ENCODE data around the gene RNF212B. TPM values are rescaled to one million over a fixed set of nuclear protein-coding genes. Genes with fewer than 3 reads are reported as not detected.
"Not testable (repeated sequence)": the region's sequence is repeated elsewhere in the genome, so short reads cannot be mapped to it uniquely, and the experiment has no call there.

The RNF212B gene
- not detected for total RNA-seq
- long read RNA-seq = 0 reads

DNA sequence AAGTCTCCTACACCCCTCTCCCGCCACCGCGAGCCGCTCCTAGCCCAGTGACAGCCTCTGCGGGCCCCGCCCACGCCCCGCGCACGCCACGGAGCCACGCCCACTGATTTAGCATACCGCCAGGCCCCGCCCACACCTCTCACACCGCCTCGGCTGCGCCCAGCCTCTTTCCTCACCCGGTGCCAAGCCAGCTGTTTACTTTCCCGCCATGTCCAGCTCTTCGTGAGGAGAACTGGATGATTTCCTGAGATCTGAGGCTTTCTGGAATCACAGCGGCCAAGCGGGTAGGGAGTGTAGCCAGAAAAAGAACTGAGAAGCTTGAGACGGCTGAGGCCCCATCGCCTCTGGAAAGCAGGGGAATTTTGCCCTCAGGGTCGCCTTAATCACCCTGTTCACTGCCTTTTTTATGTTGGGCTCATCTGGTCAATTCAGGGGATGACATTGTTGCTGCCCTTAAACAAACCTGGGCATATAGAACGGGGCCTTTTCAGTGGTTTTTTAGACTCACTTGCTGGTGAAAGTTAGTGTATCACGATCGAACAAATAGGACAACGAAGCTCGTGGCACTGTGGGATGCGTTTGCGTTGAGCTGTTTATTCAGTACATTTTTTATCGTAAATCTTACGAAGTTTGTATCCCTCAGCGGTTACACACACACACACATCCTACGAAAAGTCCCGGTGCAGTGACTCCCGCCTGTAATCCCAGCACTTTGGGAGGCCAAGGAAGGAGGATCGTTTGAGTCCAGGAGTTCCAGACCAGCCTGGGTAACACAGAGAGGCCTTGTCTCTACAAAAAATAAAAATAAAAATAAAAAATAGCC, at the start of gene RNF212B:
Gene RNF212B, plus strand, starts transcription at position 165 of the 823 bp plus-strand sequence. CDS start 2,410 bp downstream, outside the sequence.
- intact Hi-C loops (cut with DNase I) = no loop called here
- peak; percentile 100 for ATAC-seq (ENCODE audit: poor library complexity)
- peak; percentile 96 for DNase-seq

DNA sequence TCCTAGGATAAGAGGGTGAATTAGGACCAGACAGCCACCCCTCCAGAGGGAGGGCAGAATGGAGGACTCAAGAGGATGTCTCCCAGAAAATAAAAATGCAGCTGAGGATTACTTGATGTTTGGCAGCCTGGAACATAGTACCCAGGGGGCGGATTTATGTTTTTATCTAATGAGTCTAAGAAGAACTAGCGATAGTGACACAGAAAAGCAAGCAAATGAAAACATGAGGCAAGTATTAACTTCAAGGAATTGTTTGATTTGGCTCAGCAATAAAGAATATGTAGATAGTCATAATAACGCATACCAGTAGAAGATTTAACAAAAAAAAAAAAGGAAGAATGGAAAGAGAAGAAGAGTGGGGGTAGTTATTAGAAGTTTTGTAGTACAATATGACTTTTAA, 44.3 kb upstream of the RNF212B start:
- intact Hi-C loops (cut with DNase I) = no loop called here
- no peak for DNase-seq
- no peak for ATAC-seq (ENCODE audit: poor library complexity)

DNA sequence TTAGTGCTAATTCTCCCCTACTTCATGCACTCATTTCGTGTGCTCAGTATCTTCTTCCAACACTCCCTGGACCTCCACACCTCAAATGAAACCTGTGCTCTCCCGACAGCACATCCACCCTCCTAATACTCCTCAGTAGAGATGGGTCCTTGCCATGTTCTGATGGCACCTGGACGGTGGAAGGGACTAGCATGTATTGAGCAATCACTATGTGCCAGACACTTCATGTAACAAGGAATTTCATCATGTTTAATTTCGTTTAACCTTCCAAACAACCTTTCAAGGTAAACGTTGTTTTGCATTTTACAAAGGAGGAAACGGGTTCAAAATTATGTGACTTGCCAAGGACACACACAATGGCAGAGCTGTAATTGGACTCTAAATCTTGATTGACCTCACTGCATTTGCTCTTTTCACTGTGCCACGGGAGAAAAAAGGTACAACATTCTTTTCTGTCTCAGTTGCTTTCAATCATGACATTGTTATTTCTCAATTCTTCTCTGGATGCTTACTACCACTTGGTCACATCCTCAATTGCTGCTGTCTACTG, 42.1 kb upstream of the RNF212B start:
- DNase-seq (no peak), ATAC-seq (ENCODE audit: poor library complexity) (no peak)
- intact Hi-C loops (cut with DNase I) = no loop called here

DNA sequence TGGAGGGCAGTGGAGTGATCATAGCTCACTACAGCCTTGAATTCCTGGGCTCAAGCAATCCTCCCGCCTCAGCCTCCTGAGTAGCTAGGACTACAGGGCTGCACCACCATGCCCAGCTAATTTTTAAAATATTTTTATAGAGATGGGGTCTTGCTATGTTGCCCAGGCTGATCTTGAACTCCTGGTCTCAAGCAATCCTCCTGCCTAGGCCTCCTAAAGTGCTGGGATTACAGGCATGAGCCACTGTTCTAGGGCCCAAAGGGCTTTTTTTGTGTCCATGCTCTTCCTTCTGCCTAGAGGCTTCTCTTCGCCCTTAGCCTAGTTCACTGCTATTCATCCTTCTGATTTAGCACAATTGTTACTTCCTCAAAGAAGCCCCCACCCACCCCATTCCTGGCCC, 41.2 kb upstream of the RNF212B start:
- intact Hi-C loops (cut with DNase I); DNase-seq; ATAC-seq (ENCODE audit: poor library complexity): not testable (repeated sequence)

- DNase-seq; intact Hi-C loops (cut with DNase I); ATAC-seq (ENCODE audit: poor library complexity): not testable (repeated sequence)
These were observed 38.6 kb upstream of the RNF212B start for GRCh38 chr14:23199141-23199540.

DNA sequence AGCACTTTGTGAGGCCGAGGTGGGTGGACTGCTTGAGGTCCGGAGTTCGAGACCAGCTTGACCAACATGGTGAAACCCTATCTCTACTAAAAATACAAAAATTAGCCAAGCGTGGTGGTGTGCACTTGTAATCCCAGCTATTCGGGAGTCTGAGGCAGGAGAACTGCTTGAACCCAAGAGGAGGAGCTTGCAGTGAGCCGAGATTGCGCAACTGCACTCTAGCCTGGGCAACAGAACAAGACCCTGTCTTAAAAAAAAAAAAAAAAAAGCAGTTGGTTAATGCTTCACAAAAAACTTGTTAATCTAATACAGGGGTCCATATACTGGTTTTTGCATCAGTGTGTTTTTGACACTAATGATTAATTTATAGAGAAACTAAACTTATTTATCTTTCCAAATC, 35.7 kb upstream of the RNF212B start:
- ATAC-seq (ENCODE audit: poor library complexity) = no peak
- DNase-seq = no peak
- intact Hi-C loops (cut with DNase I) = no loop called here

DNA sequence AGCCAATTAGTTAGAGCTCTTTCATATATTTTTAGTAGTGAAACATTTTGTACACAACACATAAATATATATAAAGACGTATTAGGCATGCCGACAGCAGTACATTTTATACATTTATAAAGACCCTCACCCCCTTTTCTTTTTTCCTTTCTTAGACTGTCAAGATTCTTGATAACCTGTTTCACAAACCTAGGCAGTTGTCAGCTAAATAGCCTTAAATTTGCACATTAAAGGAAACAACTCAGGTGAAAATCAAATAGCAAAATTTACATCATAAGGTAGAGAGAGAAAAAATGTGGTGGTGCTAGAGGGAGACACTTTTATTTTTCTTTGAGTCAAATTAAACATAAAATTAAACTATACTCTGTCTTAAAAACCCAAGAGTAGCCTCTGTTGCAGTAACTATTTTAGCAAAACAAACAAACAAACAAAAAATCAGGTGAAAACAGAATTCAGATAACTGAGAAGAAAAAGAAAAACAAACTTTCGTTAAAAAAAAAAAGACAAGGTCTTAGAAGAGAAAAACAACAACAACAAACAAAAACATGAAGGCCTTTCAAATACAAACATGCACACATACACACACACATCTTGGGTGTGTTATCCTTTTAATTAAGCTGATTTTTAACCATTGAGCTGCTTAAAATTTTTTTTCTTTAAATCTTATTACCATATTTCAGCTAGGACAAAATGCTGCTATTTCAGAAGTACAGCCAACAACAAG, 31.2 kb upstream of the RNF212B start:
- DNase-seq = no peak
- intact Hi-C loops (cut with DNase I) = no loop called here
- no peak for ATAC-seq (ENCODE audit: poor library complexity)

GRCh38 chr14:23207146-23207540, 30.6 kb upstream of the RNF212B start:
- ATAC-seq (ENCODE audit: poor library complexity) (no peak), DNase-seq (no peak)
- intact Hi-C loops (cut with DNase I) = no loop called here

- DNase-seq (no peak), ATAC-seq (ENCODE audit: poor library complexity) (no peak)
- intact Hi-C loops (cut with DNase I) = no loop called here
These were observed 29.4 kb upstream of the RNF212B start for GRCh38 chr14:23208324-23208723.

GRCh38 chr14:23209651-23210423, 27.9 kb upstream of the RNF212B start:
- no peak for ATAC-seq (ENCODE audit: poor library complexity)
- intact Hi-C loops (cut with DNase I) = no loop called here
- no peak for DNase-seq

- DNase-seq (no peak), ATAC-seq (ENCODE audit: poor library complexity) (no peak)
- intact Hi-C loops (cut with DNase I) = no loop called here
These were observed 22.3 kb upstream of the RNF212B start for GRCh38 chr14:23215421-23215820.

DNA sequence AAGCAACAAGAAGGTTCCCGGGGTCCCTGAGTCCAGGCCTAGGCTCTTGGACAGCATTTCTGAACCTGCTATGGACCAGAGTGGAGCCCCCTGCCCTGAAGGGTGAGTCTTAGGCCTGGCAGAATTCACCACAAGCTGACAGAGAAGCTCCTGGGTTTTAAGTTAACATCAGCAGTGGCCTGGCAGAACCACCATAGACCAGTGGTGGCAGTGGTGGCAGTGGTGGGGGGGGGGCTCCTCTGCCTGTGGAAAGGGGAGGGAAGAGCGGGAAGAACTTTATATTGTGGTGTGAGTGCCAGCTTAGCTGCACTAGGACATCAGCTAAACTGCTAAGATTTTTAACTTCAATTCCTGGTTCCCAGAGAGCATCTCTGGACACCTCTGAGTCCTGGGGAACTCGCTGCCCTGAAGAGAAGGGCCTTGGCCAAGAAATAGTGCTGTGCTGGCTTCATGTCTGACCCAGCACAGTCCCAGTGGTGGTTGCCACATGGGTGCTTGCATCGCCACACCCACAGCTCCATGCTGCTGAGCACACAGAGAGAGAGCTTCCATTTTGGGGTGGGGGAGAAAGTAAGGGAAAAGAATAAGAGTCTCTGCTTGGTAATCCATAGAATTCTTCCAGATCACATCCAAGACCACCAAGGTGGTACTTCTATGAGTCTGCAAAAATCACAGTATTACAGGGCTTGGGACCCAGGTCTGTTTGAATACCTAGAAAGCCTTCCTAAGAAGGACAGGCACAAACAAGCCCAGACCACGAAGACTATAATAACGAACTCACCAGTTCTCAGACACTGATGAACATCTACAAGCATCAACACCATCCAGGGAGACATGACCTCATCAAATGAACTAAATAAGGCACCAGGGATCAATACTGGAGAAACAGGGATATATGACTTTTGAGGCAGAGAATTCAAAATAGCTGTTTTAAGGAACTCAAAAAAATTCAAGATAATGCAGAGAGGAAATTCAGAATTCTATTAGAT, 20.4 kb upstream of the RNF212B start:
- intact Hi-C loops (cut with DNase I) = no loop called here
- no peak for DNase-seq
- no peak for ATAC-seq (ENCODE audit: poor library complexity)

DNA sequence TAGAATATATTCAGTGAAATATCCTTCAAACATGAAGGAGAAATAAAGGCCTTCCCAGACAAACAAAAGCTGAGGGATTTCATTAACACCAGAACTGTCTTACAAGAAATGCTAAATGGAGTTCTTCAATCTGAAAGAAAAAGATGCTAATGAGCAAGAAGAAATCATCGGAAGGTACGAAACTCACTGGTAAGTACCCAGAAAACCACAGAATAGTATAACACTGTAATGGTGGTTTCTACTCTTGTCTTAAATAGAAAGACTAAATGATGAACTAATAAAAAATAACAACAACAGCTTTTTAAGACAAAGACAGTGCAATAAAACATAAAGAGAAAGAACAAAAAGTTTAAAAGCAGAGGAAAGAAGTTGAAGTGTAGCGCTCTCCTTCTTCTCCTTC, 18.7 kb upstream of the RNF212B start:
- intact Hi-C loops (cut with DNase I) = no loop called here
- ATAC-seq (ENCODE audit: poor library complexity) = no peak
- DNase-seq = no peak

DNA sequence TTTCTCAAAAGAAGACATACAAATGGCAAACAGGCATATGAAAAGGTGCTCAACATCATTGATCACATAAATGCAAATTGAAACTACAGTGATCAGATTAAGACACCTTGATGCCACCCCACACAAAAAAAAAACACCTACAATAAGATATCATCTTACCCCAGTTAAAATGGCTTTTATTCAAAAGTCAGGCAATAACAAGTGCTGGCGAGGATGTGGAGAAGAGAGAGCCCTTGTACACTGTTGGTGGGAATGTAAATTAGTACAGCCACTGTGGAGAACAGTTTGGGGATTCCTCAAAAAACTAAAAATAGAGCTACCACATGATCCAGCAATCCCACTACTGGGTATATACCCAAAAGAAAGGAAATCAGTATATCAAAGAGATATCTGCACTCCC, 12.8 kb upstream of the RNF212B start:
- ATAC-seq (ENCODE audit: poor library complexity); DNase-seq; intact Hi-C loops (cut with DNase I): not testable (repeated sequence)

DNA sequence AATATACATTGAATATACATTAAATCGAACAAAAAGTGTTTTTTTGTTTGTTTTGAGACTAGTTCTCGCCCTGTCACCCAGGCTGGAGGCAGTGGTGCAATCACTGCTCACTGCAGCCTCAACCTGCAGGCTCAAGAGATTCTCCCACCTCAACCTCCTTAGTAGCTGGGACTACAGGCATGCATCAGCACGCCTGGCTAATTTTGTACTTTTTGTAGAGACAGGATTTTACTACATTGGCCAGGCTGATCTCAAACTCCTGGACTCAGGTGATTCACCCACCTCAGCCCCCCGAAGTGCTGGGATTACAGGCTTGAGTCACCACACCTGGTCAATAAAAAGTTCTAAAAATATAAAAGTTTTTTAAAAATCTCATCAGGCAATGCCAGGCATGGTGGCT, 10.2 kb upstream of the RNF212B start:
- ATAC-seq (ENCODE audit: poor library complexity) (no peak), DNase-seq (no peak)
- intact Hi-C loops (cut with DNase I) = no loop called here

DNA sequence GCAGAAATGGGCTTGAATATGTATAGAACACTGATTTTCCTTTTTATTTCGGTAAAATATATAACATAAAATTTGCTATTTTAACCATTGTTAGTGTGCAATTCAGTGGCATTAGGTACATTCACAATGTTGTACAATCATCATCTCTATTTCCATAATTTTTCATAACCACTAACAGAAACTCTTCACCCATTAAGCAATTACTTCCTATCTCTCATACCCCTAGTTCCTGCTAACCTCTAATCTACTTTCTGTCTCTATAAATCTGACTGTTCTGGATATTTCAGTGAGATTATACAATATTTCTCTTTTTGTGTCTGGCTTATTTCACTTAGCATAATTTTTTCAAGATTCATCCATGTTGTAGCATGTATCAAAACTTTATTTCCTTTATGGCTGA, 8.9 kb upstream of the RNF212B start:
- ATAC-seq (ENCODE audit: poor library complexity) = no peak
- no peak for DNase-seq
- intact Hi-C loops (cut with DNase I) = no loop called here

- DNase-seq; intact Hi-C loops (cut with DNase I); ATAC-seq (ENCODE audit: poor library complexity): not testable (repeated sequence)
These were observed 5.4 kb upstream of the RNF212B start for GRCh38 chr14:23232241-23232808.

DNA sequence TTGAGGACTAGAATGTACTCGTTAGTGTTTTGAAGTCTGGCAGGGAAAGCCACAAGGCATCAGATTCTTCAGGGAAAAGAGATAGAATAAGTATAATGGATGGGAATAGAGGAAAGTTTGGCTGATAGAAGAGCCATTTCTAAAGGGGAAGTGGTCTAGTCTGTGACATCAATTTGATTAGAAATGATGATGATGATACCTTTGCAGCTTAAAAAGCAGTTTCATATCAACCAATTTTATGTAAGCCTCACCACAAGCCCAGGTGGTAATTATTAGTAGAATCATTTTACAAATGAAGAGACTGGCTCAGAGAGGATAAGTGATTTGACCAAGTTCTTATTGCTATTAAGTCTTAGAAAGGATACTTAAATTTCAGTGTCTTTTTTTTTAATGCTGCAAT, 2.9 kb downstream of the RNF212B start:
- intact Hi-C loops (cut with DNase I) = no loop called here
- DNase-seq = no peak
- ATAC-seq (ENCODE audit: poor library complexity) = no peak
